Endothelial cell of umbilical vein (primary cell): ENCODE results near the gene OR7C1. TPM values are rescaled to one million over a fixed set of nuclear protein-coding genes. Genes with fewer than 3 reads are reported as not detected.

Experiments
- BruUV-seq: library from RNA; stranded (reverse); fragments of 400-500 nt; replicated peaks from 2 replicates; lab custom pipeline; 2021; lab: Mats Ljungman, UMichigan
- CTCF ChIA-PET: fragments of 300-600, 350-600 bp; sonication (Branson Sonifier 250); formaldehyde crosslinking; loops from one replicate; lab custom pipeline; 2021; ENCODE audit warnings: antibody characterized with exemption, inconsistent platforms; lab: Charles Lee
- POLR2A ChIA-PET: fragments of 300-600, 350-600 bp; sonication (Branson Sonifier 250); formaldehyde crosslinking; loops from one replicate; lab custom pipeline; 2021; ENCODE audit warnings: antibody characterized with exemption, inconsistent platforms; lab: Charles Lee
- DNase-seq: peaks from one replicate; pipeline ENCODE4 v3.0.0-alpha.2; 2011; ENCODE audit warnings: low read depth, low spot score
- FAIRE-seq: peaks from 2 replicates; lab custom pipeline; 2011; peaks lifted over from hg19 to GRCh38; lab: Jason Lieb, UNC
- H2AFZ ChIP-seq: 2 replicates; pipeline ENCODE4 v1.6.0; 2012; ENCODE audit warnings: low read depth, low read length, control low read depth, inconsistent platforms
- H3K27ac ChIP-seq: 2 replicates; pipeline ENCODE4 v1.5.1; 2011; ENCODE audit warnings: low read depth, mild to moderate bottlenecking, control low read depth, low read length, moderate library complexity; ENCODE audit not compliant: insufficient read depth
- H3K27me3 ChIP-seq, 2 experiments: 2 replicates each; pipeline versions ENCODE4 v1.6.0 to v1.6.1; 2011; ENCODE audit warnings: low read length in 2 of 2, mixed read lengths in 1 of 2; ENCODE audit not compliant: control insufficient read depth in 2 of 2, insufficient read depth in 2 of 2
- H3K36me3 ChIP-seq, 2 experiments: 2 replicates in 1 of 2; 3 replicates in 1 of 2; pipeline ENCODE4 v1.5.1; 2011; ENCODE audit warnings: low read length in 2 of 2, mild to moderate bottlenecking in 1 of 2, moderate library complexity in 1 of 2; ENCODE audit not compliant: control insufficient read depth in 2 of 2, insufficient read depth in 2 of 2; ENCODE audit errors: extremely low read depth in 1 of 2
- H3K4me1 ChIP-seq: 3 replicates; pipeline ENCODE4 v1.5.1; 2011; ENCODE audit warnings: mild to moderate bottlenecking, low read length; ENCODE audit not compliant: control insufficient read depth, insufficient read depth; ENCODE audit errors: extremely low read depth
- H3K4me2 ChIP-seq: 2 replicates; pipeline ENCODE4 v1.6.1; 2011; ENCODE audit warnings: low read length, control low read depth, mixed read lengths; ENCODE audit not compliant: insufficient read depth
- H3K4me3 ChIP-seq, 3 experiments: fragments of 200-600 bp in 1 of 3; sonication (generic), shearing (Covaris generic) in 1 of 3; replicated peaks in 1 of 3; 2 replicates each; pipeline ENCODE4 v1.5.1; 2011 to 2016; ENCODE audit warnings: control low read depth in 3 of 3, low read length in 3 of 3, mild to moderate bottlenecking in 2 of 3, inconsistent platforms in 1 of 3, low read depth in 1 of 3, moderate library complexity in 1 of 3; ENCODE audit not compliant: insufficient read depth in 1 of 3
- H3K79me2 ChIP-seq: 2 replicates; pipeline ENCODE4 v1.6.0; 2012; ENCODE audit warnings: low read length, inconsistent platforms; ENCODE audit not compliant: control insufficient read depth, insufficient read depth
- H3K9ac ChIP-seq: replicated peaks from 2 replicates; pipeline ENCODE3; 2011; ENCODE audit warnings: low read length, control low read depth; ENCODE audit not compliant: insufficient read depth; ENCODE audit errors: extremely low read depth
- H3K9me1 ChIP-seq: replicated peaks from 3 replicates; pipeline ENCODE4 v1.6.0; 2011; ENCODE audit warnings: mild to moderate bottlenecking, low read length; ENCODE audit not compliant: control insufficient read depth, insufficient read depth; ENCODE audit errors: extremely low read depth
- H3K9me3 ChIP-seq: replicated peaks from 2 replicates; pipeline ENCODE4 v1.5.1; 2012; ENCODE audit warnings: low read length, inconsistent platforms; ENCODE audit not compliant: control insufficient read depth, insufficient read depth
- H4K20me1 ChIP-seq: replicated peaks from 2 replicates; pipeline ENCODE3; 2011; ENCODE audit warnings: mild to moderate bottlenecking, low read length; ENCODE audit not compliant: control insufficient read depth, insufficient read depth; ENCODE audit errors: extremely low read depth
- CTCF ChIP-seq, 2 donors: IDR thresholded peaks; 1 replicate in 1 of 2; 2 replicates in 1 of 2; pipeline ENCODE4 v1.5.1; 2011; ENCODE audit warnings: low read length in 2 of 2, mild to moderate bottlenecking in 2 of 2, moderate library complexity in 2 of 2, control low read depth in 1 of 2, inconsistent platforms in 1 of 2, low read depth in 1 of 2; ENCODE audit not compliant: insufficient read depth in 1 of 2; ENCODE audit errors: extremely low read depth in 1 of 2
- EZH2 ChIP-seq: IDR thresholded peaks from 2 replicates; pipeline ENCODE4 v1.6.1; 2012; ENCODE audit warnings: borderline replicate concordance, low read depth, mild to moderate bottlenecking, moderate library complexity, low read length, inconsistent platforms; ENCODE audit not compliant: severe bottlenecking
- FOS ChIP-seq: IDR thresholded peaks from 2 replicates; pipeline ENCODE4 v1.6.1; 2011; ENCODE audit warnings: mild to moderate bottlenecking, low read length, moderate library complexity, borderline replicate concordance; ENCODE audit not compliant: insufficient read depth
- GATA2 ChIP-seq: IDR thresholded peaks from 2 replicates; pipeline ENCODE4 v1.7.0; 2011; ENCODE audit warnings: low read depth, mild to moderate bottlenecking, moderate library complexity, mixed read lengths, low read length; ENCODE audit not compliant: insufficient read length, insufficient read depth
- JUN ChIP-seq: IDR thresholded peaks from 2 replicates; pipeline ENCODE4 v1.6.1; 2011; ENCODE audit warnings: borderline replicate concordance, low read depth; ENCODE audit not compliant: insufficient read length, insufficient read depth
- MAX ChIP-seq: IDR thresholded peaks from 2 replicates; pipeline ENCODE4 v1.6.1; 2011; ENCODE audit not compliant: insufficient read depth, insufficient read length
- MYC ChIP-seq: IDR thresholded peaks from one replicate; pipeline ENCODE4 v1.6.1; 2011; ENCODE audit warnings: mild to moderate bottlenecking, low read depth, low read length
- POLR2A ChIP-seq: IDR thresholded peaks from 2 replicates; pipeline ENCODE4 v1.6.1; 2012; ENCODE audit warnings: low read depth, mild to moderate bottlenecking, control low read depth, low read length
- POLR2AphosphoS5 ChIP-seq: IDR thresholded peaks from 2 replicates; pipeline ENCODE4 v1.6.1; 2012; ENCODE audit warnings: low read depth, mild to moderate bottlenecking, control low read depth, low read length, moderate library complexity; ENCODE audit not compliant: insufficient read depth
- dilution Hi-C: fragments of 300-500 bp; cut with MboI; formaldehyde crosslinking; loops from one replicate; pipeline ENCODE4 v1.15.0; 2019; ENCODE audit warnings: low sequenced_read_pairs; ENCODE audit not compliant: extremely low pct_ligation_motif_present
- intact Hi-C: fragments of 100-400 bp; cut with micrococcal nuclease; formaldehyde crosslinking; loops from one replicate; pipeline ENCODE4 v1.10.0; 2022
- polyA plus RNA-seq, 4 experiments: library from polyadenylated mRNA; depleted of rRNA in 3 of 4; stranded (reverse) in 3 of 4; unstranded in 1 of 4; fragments of >200 nt; gene quantifications; 2 replicates each; pipeline versions ENCODE4 v1.2.1 to v1.2.3, GENCODE V29; 2011 to 2012; ENCODE audit warnings: missing spikeins in 1 of 4
- total RNA-seq: library from RNA; stranded (reverse); gene quantifications from 2 replicates; pipeline ENCODE4 v1.2.3, GENCODE V29; 2021

OR7C1 gene
- total and polyA plus RNA-seq, 2 donors (not counting 3 experiments of a cell fraction or from before 2014, with no cell fraction given), result not detected

- H3K9me1 ChIP-seq, result no peaks in the 10 kb centered on the region
- no TSS peak for BruUV-seq
- no peaks in the 10 kb centered on the region for H3K4me1 ChIP-seq
- DNase-seq, result no peak
- no peak overlapping the region for H3K27ac ChIP-seq
- intact Hi-C loops (no loop called here), dilution Hi-C loops (no loop called here)
- H3K27me3 ChIP-seq, result no peaks in the 10 kb centered on the region
- H3K36me3 ChIP-seq, result no peaks in the 10 kb centered on the region
- no peak overlapping the region for H3K9ac ChIP-seq
- ChIA-PET POLR2A (no interaction called here), CTCF (no interaction called here)
- no peak for FAIRE-seq
- H3K4me2 ChIP-seq, result no peak overlapping the region
- H4K20me1 ChIP-seq, result no peaks in the 10 kb centered on the region
- H3K9me3 ChIP-seq, result no peaks in the 10 kb centered on the region
- H3K4me3 ChIP-seq, result no peak overlapping the region
- H3K79me2 ChIP-seq, result no peaks in the 10 kb centered on the region
- no peak for TF ChIP-seq POLR2A
- TF ChIP-seq CTCF (IDR thresholded peaks at IDR 0.05; ENCODE audit: extremely low read depth in 1 of 2, insufficient read depth in 1 of 2, low read depth in 1 of 2, low read length in 2 of 2), result no peak
- TF ChIP-seq JUN, result no peak
- no peak for TF ChIP-seq GATA2
- TF ChIP-seq MYC, result no peak
- TF ChIP-seq POLR2AphosphoS5, result no peak
- no peak overlapping the region for H2AFZ ChIP-seq
These were observed 13.0 kb downstream of the OR7C1 start for GRCh38 chr19:14821937-14822336.

GRCh38 chr19:14818588-14818987 lies 16.4 kb downstream of the OR7C1 start:
- DNase-seq, result no peak
- H3K4me3 ChIP-seq, result no peak overlapping the region
- ChIA-PET POLR2A (no interaction called here), CTCF (no interaction called here)
- no peaks in the 10 kb centered on the region for H3K9me1 ChIP-seq
- intact Hi-C loops (no loop called here), dilution Hi-C loops (no loop called here)
- H3K79me2 ChIP-seq, result no peaks in the 10 kb centered on the region
- no peak overlapping the region for H2AFZ ChIP-seq
- H3K9me3 ChIP-seq, result no peaks in the 10 kb centered on the region
- FAIRE-seq, result no peak
- no TSS peak for BruUV-seq
- no peaks in the 10 kb centered on the region for H3K36me3 ChIP-seq
- no peak overlapping the region for H3K9ac ChIP-seq
- no peak for TF ChIP-seq MAX
- TF ChIP-seq MYC, result no peak
- no peak for TF ChIP-seq FOS
- TF ChIP-seq POLR2A, result no peak
- TF ChIP-seq JUN, result no peak
- no peak for TF ChIP-seq EZH2
- TF ChIP-seq CTCF (IDR thresholded peaks at IDR 0.05; ENCODE audit: extremely low read depth in 1 of 2, insufficient read depth in 1 of 2, low read depth in 1 of 2, low read length in 2 of 2), result no peak
- no peak for TF ChIP-seq GATA2
- no peak for TF ChIP-seq POLR2AphosphoS5
- H4K20me1 ChIP-seq, result no peaks in the 10 kb centered on the region
- no peaks in the 10 kb centered on the region for H3K27me3 ChIP-seq
- H3K4me1 ChIP-seq, result no peaks in the 10 kb centered on the region
- no peak overlapping the region for H3K4me2 ChIP-seq
- H3K27ac ChIP-seq, result no peak overlapping the region
